ENCODE measurements around the gene PLEKHJ1.
A peak's percentile ranks its signal among the peaks of the same experiment; 100 is the strongest.

The PLEKHJ1 gene

DNA sequence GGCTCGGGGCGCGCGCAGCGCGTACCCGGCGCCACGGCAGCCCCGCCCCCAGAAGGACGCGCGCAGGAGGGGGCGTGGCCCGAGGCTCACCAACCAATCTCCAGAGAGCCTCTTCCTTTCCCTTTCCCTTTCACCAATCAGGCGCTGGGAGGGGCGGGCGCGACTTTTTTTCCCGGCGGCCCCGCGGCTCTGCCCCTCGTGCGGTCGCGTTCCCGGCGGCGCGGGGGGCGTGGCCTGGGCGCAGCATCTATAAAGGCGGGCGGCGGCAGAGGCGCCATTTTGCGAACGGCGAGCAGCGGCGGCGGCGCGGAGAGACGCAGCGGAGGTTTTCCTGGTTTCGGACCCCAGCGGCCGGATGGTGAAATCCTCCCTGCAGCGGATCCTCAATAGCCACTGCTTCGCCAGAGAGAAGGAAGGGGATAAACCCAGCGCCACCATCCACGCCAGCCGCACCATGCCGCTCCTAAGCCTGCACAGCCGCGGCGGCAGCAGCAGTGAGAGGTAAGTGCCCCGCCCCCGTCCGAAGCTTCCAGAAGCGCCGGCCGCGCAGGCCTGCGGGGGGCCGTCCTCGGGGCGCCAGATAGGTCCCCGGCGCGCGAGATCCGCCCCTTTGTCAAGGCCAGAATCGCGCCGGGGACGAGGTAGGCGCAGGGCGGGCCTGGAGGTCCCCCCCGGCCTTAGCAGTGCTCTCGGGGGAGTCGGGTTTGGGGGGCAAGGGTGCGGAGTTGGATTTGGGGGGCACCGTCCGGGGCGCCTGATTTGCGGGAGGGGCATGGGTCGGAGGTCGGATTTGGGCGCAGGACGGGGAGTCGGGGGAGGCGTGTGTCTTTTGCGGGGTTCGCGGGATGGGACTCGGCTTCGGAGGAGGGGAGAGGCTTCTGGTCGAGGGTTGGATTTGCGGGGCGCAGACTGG lies 33.4 kb upstream of the PLEKHJ1 start:
- peak; percentile 98 for DNase-seq

DNA sequence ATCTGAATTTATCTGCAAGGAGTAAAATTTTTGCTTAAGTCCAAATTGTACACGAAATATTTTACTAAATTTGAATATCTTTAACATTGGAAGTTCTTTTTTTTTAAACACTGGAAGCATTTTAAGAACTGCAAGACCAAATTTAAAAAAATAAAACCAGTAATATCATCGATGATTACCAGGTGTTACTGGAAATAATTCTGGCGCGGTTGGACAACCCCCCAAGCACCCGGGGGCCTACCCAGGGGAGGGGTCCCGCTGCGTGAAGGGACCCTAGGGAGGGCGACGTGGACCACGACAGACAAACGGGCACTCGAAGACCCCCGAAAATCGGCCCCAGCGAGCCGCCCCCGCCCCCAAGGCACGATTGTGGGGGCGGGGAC lies 32.7 kb upstream of the PLEKHJ1 start:
- no peak for DNase-seq

DNA sequence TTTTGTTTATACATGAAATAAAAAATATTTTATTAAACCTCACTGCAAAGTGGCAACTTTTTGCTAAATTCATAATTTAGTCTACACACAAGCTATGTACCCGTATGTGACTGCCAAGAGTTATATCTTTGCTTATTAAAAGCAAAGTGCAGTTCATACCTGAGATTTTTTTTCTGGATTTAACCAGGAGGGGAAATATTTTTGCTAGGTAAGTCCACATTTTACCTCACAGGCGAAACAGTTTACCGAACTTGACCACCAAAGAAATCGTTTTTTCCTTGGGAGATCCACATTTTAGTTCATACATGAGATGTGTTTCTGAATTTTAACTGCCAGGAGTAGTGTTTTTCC lies 32.3 kb upstream of the PLEKHJ1 start:
- DNase-seq, result no peak

DNA sequence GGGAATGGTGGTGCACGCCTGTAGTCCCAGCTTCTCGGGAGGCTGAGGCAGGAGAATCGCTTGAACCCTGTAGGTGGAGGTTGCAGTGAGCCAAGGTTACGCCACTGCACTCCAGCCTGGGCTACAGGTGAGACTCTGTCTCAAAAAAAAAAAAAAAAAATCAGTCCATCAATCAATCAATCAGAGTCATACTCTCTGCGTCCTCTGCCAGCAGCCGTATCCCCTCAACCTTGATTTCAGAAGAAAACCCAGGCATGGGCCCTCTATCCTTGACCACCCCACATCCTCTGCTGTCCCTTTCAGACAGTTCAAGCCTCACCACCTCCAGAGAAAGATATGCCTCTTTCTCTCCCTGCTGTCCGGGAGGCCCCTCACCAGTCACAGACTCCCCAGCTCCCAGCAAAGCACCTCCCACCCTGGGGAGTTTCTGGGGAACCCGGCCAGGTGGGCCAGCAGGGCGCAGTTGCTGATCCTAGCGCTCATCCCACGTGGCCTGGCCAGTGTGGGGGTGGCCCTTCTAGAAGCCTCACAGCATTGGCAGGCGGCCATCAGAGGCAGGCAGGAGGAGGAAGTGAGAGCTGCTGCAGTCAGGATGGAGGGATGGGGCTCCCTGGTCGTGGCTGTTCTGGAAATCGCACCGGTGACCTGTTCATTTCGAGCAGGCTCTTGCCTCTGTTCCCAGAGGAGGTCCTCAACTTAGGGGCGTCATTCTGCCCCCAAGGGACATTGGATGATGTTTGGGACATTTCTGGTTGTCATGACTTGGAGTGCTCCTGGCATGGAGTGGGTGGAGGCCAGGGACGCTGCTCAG lies 30.3 kb upstream of the PLEKHJ1 start:
- DNase-seq, result no peak

DNA sequence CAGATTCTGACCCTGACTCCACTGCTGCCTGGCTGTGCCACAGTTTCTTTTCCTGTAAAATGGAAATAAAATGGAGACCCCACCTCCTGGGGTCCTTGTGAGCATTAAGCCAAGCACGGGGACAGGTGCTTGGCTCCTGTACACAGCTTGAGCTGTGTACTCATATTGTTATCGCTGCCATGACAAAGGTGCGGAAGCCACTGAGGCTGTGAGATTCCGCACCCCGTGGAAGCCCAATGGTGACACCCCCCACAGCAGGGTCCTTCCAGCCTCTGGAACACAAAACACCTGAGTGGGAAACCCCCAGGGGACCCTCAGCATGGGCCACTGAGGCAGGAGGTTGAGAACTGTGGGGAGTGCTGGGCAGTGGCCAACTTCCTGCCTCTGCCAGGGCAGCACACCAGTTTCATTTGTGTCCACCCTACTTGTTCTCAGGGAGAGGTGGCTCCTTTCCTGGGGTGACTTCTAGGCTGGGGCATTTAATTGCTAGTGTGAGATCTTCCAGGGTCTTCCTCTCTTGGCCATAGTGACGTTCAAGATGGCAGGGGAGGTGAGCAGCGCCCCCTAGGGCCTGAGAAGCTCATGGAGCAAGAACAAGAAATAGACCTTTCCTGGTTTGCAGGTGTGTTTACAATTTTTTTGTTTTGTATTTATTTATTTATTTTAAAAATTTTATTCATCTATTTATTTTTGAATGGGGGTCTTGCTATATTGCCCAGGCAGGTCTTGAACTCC lies 25.5 kb upstream of the PLEKHJ1 start:
- DNase-seq, result peak; percentile 49

DNA sequence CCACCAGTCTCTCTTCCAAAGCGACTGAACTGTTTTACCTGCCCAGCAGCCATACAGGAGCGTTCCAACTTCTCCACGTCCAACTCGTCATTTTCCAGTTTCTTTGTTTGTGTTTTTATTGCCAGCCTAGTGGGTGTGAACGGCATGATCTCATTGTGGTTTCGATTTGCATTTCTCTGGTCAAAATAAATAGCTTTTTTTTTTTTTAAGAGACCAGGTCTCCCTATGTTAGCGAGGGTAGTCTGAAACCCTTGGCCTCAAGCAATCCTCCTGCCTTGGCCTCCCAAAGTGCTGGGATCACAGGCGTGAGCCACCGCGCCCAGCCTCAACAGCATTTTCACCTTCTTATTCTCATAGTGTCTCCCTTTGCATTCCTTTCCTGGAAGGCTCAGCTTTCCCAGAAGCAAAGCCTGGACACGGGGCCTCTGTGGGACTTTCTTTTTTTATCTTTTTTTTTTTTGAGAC lies 24.2 kb upstream of the PLEKHJ1 start:
- DNase-seq, result no peak

DNA sequence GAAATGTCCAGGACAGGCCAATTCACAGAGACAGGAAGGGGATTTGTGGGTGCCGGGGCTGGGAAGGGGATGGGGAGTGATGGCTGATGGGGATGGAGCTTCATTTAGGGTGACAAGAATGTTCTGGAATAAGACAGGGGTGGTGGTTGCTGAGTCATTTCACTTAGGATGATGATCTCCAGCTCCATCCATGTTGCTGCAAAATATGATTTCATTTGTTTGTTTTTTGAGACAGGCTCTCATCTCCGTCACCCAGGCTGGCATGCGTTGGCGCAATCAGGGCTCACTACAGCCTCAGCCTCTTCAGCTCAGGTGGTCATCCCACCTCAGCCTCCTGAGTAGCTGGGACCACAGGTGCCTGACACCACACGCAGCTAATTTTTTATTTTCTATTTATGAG lies 23.2 kb upstream of the PLEKHJ1 start:
- no peak for DNase-seq

DNA sequence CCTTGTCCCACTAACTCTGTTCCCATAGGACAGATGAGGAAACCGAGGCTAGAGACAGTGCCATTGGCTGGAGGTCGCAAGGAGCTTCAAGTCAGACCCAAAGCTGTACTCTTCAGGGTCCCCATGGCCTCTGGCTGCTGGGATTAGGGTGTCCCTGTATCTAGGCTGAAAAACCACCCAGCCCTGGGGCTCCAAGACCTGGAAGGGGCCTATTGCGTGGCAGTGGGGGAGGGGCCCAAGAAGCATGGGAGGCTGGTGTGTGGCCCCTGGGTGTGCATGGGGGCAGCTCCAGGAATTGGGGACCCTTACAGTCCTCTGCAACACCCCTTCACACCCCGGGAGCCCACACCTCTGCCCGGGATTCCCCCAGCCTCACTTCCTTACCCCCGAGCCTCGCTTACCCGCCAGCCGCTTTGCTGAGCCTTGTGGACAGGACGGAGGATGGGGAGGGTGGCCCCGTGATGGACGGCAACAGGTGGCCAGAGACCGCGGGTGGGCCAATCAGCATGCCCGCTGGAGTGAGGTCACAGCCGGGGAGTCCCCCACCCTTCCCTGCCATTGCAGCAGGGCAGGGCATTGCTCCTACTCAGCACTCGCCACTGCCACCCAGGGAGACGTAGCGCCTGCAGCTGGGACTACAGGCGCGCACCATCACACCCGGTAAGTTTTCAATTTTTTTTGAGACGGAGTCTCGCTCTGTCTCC lies 20.0 kb upstream of the PLEKHJ1 start, which contains the start of gene JSRP1:
TSS of gene JSRP1 (minus strand) at position 436 of the 704 bp plus-strand sequence. CDS start 1,103 bp downstream, outside the sequence.
- no peak for DNase-seq

DNA sequence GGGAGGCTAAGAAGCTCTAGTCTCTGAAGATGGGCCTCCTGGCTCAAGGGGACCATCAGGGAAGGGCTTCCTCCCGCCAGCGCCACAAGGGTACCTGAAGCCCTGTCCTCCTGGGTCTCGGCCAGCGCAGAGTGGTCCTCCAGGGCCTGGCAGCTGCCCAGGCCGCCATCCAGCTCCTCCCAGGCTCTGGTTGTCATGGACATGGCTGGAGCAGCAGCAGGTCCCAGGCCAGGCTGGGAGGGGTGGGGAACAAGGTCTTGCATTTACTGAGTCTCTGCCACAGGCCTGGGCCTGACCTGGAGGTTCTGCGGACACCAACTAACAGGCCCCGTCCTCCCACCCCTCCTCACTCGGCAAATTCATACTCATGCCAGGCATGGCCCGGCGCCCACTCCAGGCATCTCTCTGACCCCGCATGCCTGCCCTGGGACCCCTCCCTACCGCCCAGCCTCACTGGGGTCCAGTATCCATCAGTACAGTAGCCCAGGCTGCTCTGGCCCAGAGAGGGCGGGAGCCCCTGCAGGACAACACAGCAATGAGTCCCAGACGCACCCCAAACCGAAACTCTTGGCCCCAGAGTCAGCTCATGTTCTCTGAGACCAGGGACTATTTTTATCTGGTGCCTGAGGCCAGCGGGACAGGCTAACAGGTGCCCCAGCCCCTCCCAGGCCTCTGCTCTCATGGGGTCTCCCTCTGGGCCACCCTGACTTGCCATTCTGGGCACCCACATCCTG lies 19.1 kb upstream of the PLEKHJ1 start:
- DNase-seq, result no peak

DNA sequence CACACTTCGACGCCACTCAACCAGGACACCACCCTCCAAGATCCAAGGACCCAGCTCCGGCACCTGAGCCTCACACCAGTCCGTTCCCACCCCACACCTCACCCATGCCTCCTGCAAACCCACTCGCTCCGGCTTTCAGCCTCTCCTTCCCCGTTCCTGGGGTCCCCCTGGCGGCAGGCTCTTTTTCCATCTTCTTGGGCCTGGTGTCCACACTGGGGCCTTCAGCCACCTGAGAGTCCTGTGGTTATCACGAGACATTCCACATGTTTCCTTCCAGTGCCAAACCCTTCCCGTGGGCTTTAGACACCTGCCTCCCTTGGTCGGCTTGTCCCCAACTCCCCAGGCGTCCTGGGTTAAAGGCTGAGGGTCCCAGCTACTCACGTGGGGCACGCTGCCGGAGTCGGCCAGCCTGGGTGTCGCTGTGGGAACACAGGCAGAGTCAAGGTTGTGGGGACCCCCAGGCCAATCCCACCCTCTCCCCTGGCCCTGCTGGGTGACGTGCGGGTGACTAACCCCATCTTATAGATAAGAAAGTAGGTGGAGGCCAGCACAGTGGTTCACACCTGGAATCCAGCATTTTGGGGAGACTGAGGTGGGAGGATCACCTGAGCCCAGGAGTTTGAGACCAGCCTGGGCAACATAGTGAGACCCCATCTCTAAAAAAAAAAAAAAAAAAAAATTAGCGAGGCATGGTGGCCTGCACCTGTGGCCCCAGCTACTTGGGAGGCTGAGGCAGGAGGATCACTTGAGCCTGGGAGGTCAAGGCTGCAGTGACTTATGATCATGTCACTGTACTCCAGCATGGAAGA lies 18.1 kb upstream of the PLEKHJ1 start:
- no peak for DNase-seq

DNA sequence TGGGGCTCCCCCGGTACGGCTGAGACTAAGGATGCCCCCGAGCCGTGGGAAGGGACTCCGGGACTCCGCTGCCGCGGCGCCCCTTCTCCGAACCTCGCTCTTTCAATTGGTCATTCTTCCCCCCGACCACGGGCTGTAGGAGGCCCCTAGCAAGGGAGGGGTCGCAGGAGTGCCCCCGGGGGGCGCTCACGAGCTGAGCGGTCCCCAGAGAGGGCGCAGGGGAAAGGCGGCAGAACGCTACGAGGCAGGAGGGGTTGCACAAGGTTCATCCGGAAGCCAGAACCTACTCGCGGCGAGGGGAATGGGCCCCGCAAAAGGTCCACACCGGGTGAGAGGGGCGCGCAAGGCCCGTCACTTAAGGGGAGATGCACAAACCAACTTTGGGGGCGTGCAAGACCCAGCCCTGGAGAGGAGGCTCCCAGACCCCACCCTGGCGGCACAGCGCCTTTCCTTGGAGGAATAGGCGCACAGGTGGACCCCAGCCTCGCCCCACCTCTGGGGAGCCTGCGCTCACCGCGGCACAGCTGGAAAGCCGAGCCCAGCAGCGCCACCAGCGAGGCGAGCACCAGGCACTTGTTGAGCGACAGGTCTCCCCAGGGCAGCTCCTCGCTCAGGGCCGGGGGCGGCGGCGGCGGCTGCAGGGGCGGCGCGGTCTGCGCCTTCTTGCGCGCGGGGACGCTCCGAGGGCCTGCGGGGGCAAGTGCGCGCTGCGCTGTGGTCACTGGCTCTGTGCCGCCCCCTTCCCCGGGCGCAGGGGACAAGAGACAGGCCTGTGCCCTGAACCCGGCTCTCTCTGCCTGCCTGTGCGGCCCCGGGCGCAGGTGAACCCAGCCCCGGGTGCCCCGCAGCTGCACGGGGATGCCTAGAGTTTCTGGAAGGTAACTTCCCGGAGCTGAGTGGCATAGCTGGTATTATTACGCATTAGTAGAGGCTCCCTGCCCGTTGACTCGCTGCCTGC lies 17.3 kb upstream of the PLEKHJ1 start:
- DNase-seq, result no peak

DNA sequence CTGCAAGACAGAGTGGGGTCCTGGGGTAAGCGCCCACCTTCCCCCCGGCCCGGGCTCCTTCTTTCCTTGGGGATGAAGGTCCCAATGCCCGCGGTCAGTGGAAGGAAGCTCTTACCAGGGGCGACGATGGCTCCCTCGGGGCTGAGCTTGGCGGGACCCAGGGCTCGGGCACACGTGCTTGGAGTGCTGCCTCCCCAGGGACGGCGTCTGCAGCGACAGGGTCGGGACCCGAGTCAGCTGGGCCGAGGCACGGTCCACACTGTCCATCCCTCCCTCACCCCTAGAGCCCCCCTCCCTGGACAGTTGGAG lies 16.6 kb upstream of the PLEKHJ1 start:
- DNase-seq, result no peak

DNA sequence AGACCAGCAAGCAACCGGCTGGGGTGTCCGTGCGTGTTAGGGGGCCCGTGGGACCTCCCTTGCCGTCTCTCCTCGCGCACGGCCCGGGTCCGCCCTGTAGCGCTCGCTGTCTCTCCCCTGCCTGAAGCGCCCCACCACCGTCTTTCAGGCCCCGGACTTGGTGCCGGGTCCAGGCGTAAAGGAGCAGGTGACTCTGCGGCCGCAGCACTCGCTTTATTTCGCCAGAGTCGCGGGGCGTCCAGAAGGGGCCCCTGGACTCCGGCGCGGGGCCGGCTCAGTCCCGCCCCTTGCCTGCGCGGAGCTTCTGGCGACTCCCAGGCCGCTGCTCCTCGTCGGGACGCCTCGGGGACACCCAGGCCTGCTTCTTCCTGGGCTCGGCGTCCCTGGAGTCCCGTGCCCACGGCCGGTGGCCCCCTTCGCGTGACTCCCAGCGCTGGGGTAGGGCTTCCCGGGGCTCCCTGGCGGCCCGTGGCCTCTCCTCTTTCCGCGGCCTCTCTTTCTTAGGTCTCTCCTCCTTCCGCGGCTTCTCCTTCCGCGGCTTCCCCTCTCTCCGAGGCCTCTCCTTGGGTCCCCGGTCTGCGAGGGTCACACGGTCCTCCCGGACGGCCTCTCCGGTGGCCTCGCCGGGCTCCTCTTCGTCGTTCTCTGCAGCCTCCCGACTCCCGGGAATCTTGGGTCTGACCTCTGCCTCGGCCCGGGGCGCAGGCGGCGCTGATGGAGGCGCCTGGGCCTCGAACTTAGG lies 16.1 kb upstream of the PLEKHJ1 start:
- DNase-seq, result no peak

DNA sequence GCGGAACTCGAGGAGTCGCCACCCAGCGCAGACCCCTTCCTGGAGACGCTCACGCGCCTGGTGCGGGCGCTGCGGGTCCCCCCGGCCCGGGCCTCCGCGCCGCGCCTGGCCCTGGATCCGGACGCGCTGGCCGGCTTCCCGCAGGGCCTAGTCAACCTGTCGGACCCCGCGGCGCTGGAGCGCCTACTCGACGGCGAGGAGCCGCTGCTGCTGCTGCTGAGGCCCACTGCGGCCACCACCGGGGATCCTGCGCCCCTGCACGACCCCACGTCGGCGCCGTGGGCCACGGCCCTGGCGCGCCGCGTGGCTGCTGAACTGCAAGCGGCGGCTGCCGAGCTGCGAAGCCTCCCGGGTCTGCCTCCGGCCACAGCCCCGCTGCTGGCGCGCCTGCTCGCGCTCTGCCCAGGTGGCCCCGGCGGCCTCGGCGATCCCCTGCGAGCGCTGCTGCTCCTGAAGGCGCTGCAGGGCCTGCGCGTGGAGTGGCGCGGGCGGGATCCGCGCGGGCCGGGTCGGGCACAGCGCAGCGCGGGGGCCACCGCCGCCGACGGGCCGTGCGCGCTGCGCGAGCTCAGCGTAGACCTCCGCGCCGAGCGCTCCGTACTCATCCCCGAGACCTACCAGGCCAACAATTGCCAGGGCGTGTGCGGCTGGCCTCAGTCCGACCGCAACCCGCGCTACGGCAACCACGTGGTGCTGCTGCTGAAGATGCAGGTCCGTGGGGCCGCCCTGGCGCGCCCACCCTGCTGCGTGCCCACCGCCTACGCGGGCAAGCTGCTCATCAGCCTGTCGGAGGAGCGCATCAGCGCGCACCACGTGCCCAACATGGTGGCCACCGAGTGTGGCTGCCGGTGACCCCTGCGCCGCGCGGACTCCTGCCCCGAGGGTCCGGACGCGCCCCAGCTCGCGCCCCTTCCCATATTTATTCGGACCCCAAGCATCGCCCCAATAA lies 15.3 kb upstream of the PLEKHJ1 start:
- no peak for DNase-seq

DNA sequence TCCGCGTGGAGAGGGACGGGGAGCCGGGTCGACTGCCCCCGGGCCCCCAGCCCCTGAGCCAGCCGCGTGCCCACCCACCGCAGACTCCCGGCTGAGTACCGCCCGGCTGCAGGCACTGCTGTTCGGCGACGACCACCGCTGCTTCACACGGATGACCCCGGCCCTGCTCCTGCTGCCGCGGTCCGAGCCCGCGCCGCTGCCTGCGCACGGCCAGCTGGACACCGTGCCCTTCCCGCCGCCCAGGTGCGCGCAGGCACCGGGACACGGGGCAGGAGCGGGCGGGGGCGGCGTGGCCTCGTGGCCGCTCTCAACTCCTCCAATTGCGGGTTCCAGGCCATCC lies 14.6 kb upstream of the PLEKHJ1 start:
- DNase-seq, result no peak

DNA sequence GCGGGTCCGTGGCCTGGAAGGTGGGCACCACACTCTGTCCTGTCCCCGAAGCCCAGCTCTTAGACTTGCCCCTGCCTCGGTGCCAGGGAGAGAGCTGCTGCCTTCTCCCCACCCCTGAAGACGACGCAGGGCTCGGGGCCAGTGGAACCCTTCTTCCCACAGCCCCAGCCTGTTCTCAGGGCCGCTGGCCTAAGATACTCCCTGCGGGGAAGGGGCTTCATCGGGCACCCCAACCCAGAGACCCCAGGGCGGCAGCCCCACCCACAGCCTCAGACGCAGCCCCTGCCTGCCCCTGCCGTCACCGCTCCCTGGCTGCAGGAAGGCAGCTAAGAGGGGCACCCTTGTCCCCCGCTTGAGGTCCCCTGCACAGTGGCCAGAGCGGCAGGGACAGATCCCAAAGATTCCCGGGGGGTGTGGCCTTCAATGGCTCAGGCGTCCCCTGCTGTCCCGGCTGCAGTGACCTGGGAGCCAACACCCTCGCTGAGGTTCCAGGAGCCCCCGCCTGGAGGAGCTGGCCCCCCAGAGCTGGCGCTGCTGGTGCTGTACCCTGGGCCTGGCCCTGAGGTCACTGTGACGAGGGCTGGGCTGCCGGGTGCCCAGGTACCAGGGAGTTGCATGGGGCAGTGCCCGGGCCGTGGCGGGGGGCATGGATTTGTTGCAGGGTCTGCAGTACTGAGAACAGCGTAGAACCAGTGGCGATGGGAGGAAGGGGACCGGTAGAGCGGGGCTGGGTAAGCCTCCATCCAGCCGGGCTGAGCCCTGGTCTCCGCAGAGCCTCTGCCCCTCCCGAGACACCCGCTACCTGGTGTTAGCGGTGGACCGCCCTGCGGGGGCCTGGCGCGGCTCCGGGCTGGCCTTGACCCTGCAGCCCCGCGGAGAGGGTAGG lies 14.0 kb upstream of the PLEKHJ1 start:
- no peak for DNase-seq

Measured in T-helper 9 cell (primary cell).